OCI-LY3 (cell line): ENCODE data around the gene LHPP.

Experiments used
- H2AFZ ChIP-seq: fragments of 200-600, 300-600 bp; shearing (Covaris generic); 2 replicates; pipeline ENCODE4 v1.6.0; 2014; ENCODE audit warnings: antibody characterized with exemption, low read depth, low read length
- H3K27ac ChIP-seq: fragments of 200-600, 300-600 bp; sonication (generic); 2 replicates; pipeline ENCODE4 v1.5.1; 2014; ENCODE audit warnings: mild to moderate bottlenecking, low read length, moderate library complexity, mixed read lengths
- H3K27me3 ChIP-seq: fragments of 200-600, 300-600 bp; sonication (generic); 2 replicates; pipeline ENCODE4 v1.6.1; 2014; ENCODE audit warnings: low read depth, low read length, mixed read lengths
- H3K36me3 ChIP-seq: fragments of 200-600, 300-600 bp; sonication (generic); replicated peaks from 2 replicates; pipeline ENCODE3; 2014; ENCODE audit warnings: low read depth, low read length, mixed read lengths
- H3K4me1 ChIP-seq: fragments of 300-600, 200-600 bp; sonication (generic); 2 replicates; pipeline ENCODE4 v1.6.1; 2014; ENCODE audit warnings: low read length, mixed read lengths
- H3K4me2 ChIP-seq: fragments of 200-600, 300-600 bp; sonication (generic); 2 replicates; pipeline ENCODE4 v1.6.1; 2014; ENCODE audit warnings: low read length, mixed read lengths
- H3K4me3 ChIP-seq: fragments of 300-600, 200-600 bp; sonication (generic); 2 replicates; pipeline ENCODE4 v1.5.1; 2014; ENCODE audit warnings: antibody characterized with exemption, mild to moderate bottlenecking, low read length, moderate library complexity
- H3K79me2 ChIP-seq: fragments of 300-600, 200-600 bp; shearing (Covaris generic); 2 replicates; pipeline ENCODE4 v1.6.1; 2014; ENCODE audit warnings: mild to moderate bottlenecking, low read length, mixed read lengths
- H3K9ac ChIP-seq: fragments of 300-600, 200-600 bp; shearing (Covaris generic); 2 replicates; pipeline ENCODE4 v1.6.0; 2014; ENCODE audit warnings: mild to moderate bottlenecking, low read length, moderate library complexity
- H3K9me3 ChIP-seq: fragments of 200-600, 300-600 bp; shearing (Covaris generic); 2 replicates; pipeline ENCODE4 v1.6.1; 2014; ENCODE audit warnings: low read length, mixed read lengths; ENCODE audit not compliant: insufficient read depth
- H4K20me1 ChIP-seq: fragments of 200-600, 300-600 bp; sonication (generic); 2 replicates; pipeline ENCODE4 v1.6.1; 2016; ENCODE audit warnings: low read length, mixed read lengths; ENCODE audit not compliant: insufficient read depth
- EZH2phosphoT487 ChIP-seq: fragments of 200-600 bp; shearing (Covaris generic); IDR thresholded peaks from 2 replicates; pipeline ENCODE4 v1.6.1; 2018; ENCODE audit warnings: antibody characterized with exemption, mixed run types, low read depth
- TF ChIP-seq, protein P1 (sequence below): fragments of 200-600, 300-600 bp; sonication (generic); IDR thresholded peaks from 2 replicates; pipeline ENCODE4 v1.5.1; 2014; ENCODE audit warnings: antibody characterized with exemption, low read length, low read depth

LHPP gene

GRCh38 chr10:124614003-124614659 is 152.5 kb downstream of the LHPP start:
- TF ChIP-seq, protein P1, sequence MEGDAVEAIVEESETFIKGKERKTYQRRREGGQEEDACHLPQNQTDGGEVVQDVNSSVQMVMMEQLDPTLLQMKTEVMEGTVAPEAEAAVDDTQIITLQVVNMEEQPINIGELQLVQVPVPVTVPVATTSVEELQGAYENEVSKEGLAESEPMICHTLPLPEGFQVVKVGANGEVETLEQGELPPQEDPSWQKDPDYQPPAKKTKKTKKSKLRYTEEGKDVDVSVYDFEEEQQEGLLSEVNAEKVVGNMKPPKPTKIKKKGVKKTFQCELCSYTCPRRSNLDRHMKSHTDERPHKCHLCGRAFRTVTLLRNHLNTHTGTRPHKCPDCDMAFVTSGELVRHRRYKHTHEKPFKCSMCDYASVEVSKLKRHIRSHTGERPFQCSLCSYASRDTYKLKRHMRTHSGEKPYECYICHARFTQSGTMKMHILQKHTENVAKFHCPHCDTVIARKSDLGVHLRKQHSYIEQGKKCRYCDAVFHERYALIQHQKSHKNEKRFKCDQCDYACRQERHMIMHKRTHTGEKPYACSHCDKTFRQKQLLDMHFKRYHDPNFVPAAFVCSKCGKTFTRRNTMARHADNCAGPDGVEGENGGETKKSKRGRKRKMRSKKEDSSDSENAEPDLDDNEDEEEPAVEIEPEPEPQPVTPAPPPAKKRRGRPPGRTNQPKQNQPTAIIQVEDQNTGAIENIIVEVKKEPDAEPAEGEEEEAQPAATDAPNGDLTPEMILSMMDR = no peak
- no peak for TF ChIP-seq EZH2phosphoT487
- no peaks in the 10 kb centered on the region for H3K36me3 ChIP-seq
- H3K79me2 ChIP-seq = no peaks in the 10 kb centered on the region
- H3K4me2 ChIP-seq = peak overlapping the region; percentile 23
- H3K27ac ChIP-seq = no peak overlapping the region
- no peak overlapping the region for H3K9ac ChIP-seq
- H3K4me3 ChIP-seq = no peak overlapping the region
- no peaks in the 10 kb centered on the region for H3K27me3 ChIP-seq
- H4K20me1 ChIP-seq = peaks cover 41% of the 10 kb centered on the region
- no peaks in the 10 kb centered on the region for H3K9me3 ChIP-seq
- peaks cover 24% of the 10 kb centered on the region for H3K4me1 ChIP-seq
- no peak overlapping the region for H2AFZ ChIP-seq

DNA sequence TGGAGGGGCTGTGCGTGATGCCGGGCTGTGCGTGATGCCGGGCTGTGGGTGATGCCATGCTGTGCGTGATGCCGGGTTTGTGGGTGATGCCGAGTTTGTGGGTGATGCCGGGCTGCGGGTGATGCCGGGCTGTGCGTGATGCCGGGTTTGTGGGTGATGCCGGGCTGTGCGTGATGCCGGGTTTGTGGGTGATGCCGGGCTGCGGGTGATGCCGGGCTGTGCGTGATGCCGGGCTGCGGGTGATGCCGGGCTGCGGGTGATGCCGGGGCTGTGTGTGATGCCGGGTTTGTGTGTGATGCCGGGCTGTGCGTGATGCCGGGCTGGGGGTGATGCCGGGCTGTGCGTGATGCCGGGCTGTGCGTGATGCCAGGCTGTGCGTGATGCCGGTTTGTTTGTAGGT is 153.6 kb downstream of the LHPP start:
- Histone ChIP-seq H3K27ac (no peak overlapping the region), H3K27me3 (no peaks in the 10 kb centered on the region), H2AFZ (no peak overlapping the region), H3K4me2 (no peak overlapping the region), H3K36me3 (no peaks in the 10 kb centered on the region), H4K20me1 (peaks cover 49% of the 10 kb centered on the region), H3K4me1 (peaks cover 35% of the 10 kb centered on the region), H3K4me3 (no peak overlapping the region), H3K9ac (no peak overlapping the region), H3K79me2 (no peaks in the 10 kb centered on the region), H3K9me3 (no peaks in the 10 kb centered on the region)
- no peak for TF ChIP-seq EZH2phosphoT487
- TF ChIP-seq, protein P1 = no peak

GRCh38 chr10:124616040-124616835 is 154.6 kb downstream of the LHPP start:
- Histone ChIP-seq H3K4me3 (no peak overlapping the region), H3K9ac (no peak overlapping the region), H2AFZ (no peak overlapping the region), H3K9me3 (no peaks in the 10 kb centered on the region), H3K36me3 (no peaks in the 10 kb centered on the region), H3K4me1 (peaks cover 40% of the 10 kb centered on the region), H4K20me1 (peaks cover 54% of the 10 kb centered on the region), H3K79me2 (no peaks in the 10 kb centered on the region), H3K27me3 (no peaks in the 10 kb centered on the region), H3K27ac (no peak overlapping the region), H3K4me2 (no peak overlapping the region)
- TF ChIP-seq, protein P1 = no peak
- no peak for TF ChIP-seq EZH2phosphoT487

GRCh38 chr10:124616836-124617130 is 155.2 kb downstream of the LHPP start:
- H2AFZ ChIP-seq = no peak overlapping the region
- H3K4me1 ChIP-seq = peaks cover 40% of the 10 kb centered on the region
- no peak overlapping the region for H3K4me3 ChIP-seq
- H3K4me2 ChIP-seq = no peak overlapping the region
- peaks cover 54% of the 10 kb centered on the region for H4K20me1 ChIP-seq
- H3K9ac ChIP-seq = no peak overlapping the region
- no peak overlapping the region for H3K27ac ChIP-seq
- H3K79me2 ChIP-seq = no peaks in the 10 kb centered on the region
- TF ChIP-seq EZH2phosphoT487 = no peak
- TF ChIP-seq, protein P1 = no peak
- H3K27me3 ChIP-seq = no peaks in the 10 kb centered on the region
- H3K36me3 ChIP-seq = no peaks in the 10 kb centered on the region
- H3K9me3 ChIP-seq = no peaks in the 10 kb centered on the region
